HG03196 (cell line): Measurements from ENCODE around the gene INHBE.
A peak's percentile ranks its signal among the peaks of the same experiment; 100 is the strongest.
"Not testable (repeated sequence)": the region's sequence is repeated elsewhere in the genome, so short reads cannot be mapped to it uniquely, and the experiment has no call there.

Experiments used
- ATAC-seq: cut with Tn5 transposase; IDR thresholded peaks from one replicate; pipeline ENCODE4 v1.9.1; 2021; ENCODE audit not compliant: unreplicated experiment

INHBE gene, protein sequence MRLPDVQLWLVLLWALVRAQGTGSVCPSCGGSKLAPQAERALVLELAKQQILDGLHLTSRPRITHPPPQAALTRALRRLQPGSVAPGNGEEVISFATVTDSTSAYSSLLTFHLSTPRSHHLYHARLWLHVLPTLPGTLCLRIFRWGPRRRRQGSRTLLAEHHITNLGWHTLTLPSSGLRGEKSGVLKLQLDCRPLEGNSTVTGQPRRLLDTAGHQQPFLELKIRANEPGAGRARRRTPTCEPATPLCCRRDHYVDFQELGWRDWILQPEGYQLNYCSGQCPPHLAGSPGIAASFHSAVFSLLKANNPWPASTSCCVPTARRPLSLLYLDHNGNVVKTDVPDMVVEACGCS

DNA sequence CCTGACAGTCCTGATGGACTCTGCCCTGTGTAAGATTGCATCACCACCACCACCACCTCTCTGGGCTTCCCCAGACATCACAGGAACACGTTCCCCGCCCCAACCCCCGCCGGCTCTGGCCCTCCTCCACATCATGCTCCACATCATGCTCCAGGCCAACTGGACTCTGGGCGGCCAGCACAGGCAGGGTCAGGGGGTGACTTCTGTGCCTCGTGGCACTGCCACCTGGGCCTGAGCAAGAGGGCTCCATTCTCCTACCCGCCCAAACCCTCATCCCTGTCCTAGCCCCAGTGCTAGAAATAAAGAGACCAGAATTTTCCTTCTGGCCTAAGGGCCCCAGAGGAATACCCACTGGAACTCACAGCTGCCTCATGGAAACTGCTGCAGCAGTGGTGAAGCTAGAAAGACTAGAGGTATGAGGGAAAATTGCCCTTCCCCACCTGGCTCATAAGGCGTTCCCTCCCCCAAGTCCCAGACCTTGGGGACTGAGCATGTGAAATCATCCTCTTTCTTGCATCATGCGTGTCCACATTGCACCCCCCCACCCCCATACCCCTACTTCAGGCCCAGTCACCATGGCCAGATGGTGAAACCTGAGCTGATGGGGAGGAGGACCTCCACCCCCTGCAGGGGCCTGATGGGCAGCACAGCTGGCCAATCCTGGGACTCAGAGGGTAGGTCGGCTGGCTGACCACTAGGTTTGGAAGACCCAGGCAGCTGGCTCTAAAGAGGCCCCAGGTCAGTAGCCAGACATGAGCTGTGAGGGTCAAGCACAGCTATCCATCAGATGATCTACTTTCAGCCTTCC lies at the start of gene INHBE:
INHBE (plus strand) TSS at position 742 of the 808 bp plus-strand sequence. CDS start 230 bp downstream, outside the sequence.
- ATAC-seq = no peak

DNA sequence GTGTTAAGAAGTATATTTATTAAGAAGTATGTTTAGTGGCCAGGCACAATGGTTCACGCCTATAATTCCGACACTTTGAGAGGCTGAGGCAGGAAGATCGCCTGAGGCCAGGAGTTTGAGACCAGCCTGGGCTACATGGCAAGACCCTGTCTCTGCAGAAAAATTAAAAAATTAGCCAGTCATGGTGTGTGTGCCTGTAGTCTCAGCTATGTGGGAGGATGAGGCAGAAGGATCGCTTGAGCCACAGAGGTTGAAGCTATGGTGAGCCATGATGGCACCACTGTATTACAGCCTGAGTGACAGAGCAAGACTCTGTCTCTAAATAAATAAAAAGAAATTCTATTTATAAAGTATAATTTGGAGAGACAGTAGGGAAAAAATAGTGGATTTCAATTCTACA lies 44.6 kb upstream of the INHBE start:
- no peak for ATAC-seq

DNA sequence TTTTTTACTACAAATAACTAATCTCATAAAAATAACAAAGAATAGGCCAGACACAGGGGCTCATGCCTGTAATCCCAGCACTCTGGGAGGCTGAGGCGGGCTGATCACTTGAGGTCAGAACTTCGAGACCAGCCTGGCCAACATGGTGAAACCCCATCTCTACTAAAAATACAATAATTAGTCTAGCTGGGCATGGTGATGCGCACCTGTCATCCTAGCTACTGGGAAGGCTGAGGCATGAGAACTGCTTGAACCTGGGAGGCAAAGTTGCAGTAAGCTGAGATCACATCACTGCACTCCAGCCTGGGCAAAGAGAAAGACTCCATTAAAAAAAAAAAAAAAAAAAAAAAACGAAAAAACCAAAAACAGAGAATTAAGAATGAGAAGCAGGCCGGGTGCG lies 40.9 kb upstream of the INHBE start:
- not testable (repeated sequence) for ATAC-seq

DNA sequence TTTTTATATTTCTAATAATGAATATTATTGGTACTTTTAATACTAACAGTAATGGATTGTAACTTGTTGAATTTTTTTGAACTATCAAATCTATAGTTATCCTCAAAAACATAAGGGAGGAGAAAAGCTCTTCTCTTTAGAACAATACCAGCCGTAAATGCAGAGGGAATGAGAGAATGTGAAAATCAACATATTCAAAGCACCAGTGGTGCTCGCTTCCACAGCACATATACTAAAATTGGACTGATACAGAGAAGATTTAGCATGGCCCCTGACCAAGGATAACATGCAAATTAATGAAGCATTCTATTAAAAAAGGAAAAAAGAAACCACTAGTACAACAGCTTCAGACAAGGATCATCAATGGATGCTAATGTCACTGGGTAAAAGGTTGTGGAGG lies 40.0 kb upstream of the INHBE start:
- no peak for ATAC-seq

DNA sequence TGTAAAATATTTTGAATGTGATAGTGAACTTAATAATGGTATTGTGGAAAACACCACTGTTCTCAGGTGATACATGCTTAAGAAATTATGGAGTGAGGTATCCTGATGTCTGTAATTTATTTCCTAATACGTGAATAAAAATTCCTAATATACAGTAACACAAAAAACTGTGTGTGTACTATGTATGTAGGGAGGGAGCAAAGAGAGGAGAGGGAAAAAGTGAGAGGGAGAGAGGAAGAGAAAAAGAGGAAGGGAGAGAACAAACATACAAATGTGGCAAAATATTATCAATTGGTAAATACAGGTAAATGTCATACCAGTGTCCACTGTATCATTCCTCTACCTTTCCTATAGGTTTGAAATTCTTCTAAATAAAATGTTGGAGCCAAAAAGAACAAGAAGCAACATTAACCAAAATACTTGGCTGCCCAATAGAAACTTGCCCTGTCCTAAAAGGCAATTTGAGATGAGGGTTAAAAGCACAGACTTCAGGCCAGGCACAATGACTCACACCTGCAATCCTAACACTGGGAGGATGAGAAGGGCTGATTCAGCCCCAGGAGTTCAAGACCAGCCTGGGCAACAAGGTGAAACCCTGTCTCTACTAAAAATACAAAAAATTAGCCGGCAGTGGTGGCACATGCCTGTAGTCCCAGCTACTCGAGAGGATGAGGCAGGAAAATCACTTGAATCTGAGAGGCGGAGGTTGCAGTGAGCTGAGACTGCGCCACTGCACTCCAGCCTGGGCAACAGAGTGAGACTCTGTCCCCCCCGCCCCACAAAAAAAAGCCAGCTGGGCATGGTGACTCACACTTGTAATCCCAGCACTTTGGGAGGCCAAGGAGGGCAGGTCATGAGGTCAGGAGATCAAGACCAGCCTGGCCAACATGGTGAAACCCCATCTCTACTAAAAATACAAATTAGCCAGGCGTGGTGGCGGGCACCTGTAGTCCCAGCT lies 38.8 kb upstream of the INHBE start:
- no peak for ATAC-seq

DNA sequence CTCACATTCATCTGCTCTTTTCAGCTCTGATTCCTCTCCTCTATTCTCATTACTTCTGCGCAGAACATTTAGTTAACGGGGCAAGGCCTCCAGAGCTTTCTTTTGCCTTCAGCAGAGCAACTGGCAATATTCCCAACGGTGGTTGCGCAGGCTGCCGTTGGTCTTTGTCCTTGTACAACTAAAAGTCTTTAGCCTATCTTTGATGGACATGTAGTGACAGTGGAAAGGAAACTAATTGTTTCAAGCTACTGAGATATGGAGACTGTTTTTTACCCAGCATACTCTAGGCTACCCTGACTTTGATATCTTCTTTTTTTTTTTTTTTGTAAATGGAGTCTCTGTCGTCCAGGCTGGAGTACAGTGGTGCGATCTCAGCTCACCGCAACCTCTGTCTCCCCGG lies 36.9 kb upstream of the INHBE start:
- no peak for ATAC-seq

DNA sequence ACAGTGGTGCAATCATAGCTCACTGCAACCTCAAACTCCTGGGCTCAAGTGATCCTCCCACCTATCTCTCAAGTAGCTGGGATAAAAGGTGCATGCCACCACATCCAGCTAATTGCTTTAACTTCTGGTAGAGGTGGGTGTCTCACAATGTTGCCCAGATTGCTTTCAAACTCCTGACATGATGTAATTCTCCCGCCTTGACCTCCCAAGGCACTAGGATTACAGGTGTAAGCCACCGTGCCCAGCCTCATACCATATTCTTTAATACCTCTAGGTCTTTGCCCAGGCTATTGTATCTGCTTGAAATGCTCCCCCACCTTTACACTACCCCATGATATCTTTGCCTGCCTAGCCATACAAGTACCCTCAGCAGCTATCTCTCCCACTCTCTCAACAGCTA lies 35.6 kb upstream of the INHBE start:
- no peak for ATAC-seq

DNA sequence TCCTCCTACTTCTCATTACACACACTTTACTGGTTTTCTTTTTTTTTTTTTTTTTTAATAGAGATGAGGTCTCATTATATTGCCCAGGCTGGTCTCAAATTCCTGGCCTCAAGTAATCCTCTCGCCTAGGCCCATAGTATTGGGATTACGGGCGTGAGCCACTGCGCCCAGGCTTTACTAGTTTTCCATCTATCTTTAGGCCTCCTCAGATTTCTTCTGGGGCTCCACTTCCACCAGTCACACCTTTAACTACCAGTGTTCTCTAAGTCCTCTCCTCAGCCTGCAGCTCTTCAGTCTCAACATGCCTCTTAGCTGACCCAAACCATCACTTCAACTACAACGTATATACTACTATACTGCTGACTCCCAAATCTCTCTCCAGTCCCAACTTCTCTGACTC lies 34.6 kb upstream of the INHBE start:
- ATAC-seq = no peak

DNA sequence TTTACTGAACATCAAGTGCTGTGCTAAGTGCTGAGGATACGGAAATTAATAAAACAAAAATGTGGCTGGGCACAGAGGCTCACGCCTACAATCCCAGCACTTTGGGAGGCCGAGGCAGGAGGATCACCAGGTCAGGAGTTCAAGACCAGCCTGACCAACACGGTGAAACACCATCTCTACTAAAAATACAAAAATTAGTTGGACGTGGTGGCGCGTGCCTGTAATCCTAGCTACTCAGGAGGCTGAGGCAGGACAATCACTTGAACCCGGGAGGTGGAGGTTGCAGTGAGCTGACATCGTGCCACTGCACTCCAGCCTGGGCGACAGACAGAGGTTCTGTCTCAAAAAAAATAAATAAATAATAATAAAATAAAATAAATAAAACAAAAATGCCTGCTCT lies 28.2 kb upstream of the INHBE start:
- not testable (repeated sequence) for ATAC-seq

DNA sequence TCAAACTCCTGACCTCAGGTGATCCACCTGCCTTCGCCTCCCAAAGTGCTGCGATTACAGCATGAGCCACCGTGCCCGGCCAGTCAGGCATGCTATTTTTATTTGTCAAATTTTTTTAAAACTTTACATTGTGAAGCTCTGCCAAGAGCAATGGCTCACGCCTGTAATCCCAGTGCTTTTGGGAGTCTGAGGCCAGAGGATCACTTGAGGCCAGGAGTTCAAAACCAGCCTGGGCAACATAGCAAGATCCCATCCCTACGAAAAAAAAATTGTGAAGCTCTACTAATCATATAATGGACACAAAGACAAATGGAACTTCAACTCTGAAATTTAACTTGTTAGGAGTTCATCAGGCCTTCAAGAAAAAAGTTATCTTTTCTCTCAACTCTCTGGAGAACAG lies 26.1 kb upstream of the INHBE start:
- ATAC-seq = no peak

DNA sequence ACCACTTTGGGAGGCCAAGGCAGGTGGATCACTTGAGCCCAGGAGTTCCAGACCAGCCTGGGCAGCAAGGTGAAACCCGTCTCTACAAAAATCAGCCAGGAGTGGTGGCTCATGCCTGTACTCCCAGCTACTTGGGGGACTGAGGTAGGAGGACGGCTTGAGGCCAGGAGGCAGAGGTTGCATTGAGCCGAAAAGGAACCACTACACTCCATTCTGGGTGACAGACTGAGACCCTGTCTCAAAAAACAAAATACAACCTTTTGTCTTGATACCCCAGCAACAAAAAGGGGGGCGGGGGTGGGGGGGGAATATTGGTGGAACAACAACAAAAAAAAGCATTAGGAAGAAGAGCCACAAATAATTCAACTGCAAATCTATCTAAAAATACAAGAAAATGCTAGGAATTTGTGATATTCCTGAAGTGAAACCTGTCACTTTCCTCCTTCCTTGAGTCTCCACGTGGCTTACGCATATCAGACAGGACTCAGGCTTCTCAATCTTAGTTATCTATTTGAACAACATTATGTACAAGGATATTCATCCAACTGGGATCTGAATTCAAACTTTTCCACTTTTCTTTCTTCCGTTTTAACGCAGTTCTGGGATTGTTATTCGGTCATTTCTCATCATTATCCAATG lies 25.5 kb upstream of the INHBE start:
- no peak for ATAC-seq

DNA sequence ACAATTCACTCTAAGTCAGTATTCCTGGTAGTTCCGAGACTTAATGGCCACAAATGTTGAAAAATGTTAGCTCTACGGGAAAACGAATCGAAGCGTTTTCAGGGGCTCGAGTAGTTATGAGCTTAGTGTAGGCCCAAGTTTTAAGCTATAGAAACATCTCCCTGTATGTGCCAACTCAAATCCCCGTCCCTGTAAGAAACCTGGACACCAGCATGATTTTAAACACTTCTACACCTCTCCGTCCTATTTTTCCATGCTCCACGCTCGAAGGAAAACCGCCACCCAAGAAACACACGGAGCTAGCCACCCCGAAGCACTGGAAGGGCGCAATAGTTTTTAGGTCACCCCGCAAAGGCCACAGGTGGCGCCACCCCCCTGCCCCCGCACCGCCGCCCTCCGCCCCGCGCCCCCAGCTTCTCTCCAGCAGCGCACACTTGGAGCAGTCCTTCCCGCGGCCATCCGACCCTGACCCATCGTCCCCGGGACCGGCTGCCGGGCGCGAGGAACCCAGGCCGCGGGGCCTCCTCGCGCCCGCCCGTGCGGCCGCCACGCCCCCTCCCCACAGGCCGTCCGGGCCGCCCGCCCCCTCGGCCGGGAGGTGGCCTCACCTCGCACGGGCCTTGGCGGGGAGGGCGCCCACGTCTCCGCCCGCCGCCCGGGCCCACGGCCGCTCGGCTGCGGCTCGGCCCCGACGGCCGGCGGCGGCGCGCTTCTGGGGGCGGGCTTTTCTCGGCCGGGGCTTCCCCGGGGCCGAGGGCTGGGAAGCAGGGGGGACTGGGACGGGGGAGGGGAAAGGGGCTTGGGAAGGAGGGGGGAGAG lies 24.8 kb upstream of the INHBE start:
- ATAC-seq = peak; percentile 53

DNA sequence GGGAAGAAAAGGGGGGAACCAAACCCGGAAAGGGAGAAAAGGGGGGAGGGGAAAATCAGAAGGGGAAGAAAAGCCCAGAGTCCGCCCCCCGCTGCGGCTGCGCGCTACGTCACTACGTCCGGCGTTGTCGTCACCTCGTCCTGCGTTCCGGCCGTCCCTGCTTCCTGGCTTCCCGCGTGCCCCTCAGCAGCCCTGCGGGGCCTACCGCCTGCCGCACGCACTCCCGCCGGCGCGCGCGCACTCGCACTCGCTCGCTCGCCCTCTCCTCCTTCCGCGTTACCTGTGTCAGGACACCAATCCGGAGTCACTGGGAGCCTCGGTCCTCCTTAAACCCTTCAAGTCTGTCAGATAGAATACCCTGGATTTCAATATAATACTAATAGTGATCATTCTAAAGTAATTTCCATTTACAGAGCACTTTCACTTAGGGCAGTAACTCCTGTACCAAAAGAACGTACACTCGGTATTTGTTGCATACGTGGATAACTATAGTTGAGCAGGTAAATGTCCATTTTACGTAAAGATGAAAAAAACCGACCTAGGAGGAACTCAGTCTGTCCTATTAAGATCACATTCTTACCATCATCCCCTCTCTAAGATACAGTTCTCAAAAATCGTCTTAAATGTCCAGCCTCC lies 24.1 kb upstream of the INHBE start, which contains the start of gene R3HDM2:
R3HDM2 (minus strand) TSS at position 113 of the 636 bp plus-strand sequence. CDS start 120,615 bp downstream, outside the sequence.
- ATAC-seq = peak; percentile 87

DNA sequence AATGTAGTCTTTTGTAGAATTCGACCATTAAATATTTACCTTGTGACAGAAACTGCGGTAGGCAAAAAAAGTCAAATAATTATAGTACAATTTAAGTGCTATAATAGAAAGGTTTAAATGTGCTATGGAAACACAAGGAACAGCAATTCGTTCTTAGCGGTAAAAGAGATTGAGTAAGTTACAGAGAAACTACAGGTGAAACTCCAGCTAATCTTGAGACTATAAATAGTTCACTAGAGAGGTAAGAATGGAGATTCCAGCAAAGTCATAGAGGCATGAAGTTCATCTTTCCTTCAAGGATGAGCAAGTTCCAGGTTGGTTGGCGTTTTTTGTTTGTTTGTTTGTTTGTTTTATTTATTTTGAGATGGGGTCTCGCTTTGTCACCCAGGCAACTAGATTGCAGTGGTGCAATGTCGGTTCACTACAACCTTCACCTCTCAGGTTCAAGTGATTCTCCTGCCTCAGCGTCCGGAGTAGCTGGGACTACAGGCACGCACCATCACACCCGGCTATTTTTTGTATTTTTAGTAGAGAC lies 23.4 kb upstream of the INHBE start:
- ATAC-seq = no peak

DNA sequence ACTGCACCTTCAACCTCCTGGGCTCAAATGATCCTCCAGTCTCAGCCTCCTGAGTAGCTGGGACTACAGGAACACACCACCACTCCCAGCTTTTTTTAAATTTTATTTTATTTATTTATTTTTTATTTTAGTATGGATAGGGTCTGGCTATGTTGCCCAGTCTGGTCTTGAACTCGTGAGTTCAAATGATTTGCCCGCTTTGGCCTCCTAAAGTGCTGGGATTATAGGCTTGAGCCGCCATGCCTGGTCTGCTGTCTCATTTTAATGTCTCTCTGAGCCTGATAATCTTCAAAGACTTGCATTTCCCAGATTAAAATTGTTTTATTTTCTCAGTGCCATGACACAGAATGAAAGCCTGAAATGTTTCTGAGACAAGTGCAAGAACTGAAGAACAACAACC lies 21.7 kb upstream of the INHBE start:
- ATAC-seq = no peak

DNA sequence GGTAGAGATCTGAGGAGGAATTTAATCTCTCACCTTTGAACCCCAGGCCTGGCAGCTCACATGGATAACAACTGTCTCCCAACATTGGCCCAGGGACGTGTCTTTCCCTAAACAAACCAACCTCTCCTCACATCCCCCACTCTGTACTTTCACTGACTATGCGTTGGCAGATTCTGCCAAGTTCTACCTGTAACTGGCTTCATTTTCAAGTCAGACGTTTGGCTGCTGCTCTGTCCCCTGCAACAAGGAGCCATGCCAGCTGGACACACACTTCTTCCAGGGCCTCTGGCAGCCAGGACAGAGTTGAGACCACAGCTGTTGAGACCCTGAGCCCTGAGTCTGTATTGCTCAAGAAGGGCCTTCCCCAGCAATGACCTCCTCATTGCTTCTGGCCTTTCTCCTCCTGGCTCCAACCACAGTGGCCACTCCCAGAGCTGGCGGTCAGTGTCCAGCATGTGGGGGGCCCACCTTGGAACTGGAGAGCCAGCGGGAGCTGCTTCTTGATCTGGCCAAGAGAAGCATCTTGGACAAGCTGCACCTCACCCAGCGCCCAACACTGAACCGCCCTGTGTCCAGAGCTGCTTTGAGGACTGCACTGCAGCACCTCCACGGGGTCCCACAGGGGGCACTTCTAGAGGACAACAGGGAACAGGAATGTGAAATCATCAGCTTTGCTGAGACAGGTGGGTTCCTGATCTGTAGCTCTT lies 20.4 kb upstream of the INHBE start, which contains the start of gene INHBC:
INHBC (plus strand) TSS at position 268 of the 707 bp plus-strand sequence; CDS start at position 371, 103 bp downstream.
- ATAC-seq = no peak

DNA sequence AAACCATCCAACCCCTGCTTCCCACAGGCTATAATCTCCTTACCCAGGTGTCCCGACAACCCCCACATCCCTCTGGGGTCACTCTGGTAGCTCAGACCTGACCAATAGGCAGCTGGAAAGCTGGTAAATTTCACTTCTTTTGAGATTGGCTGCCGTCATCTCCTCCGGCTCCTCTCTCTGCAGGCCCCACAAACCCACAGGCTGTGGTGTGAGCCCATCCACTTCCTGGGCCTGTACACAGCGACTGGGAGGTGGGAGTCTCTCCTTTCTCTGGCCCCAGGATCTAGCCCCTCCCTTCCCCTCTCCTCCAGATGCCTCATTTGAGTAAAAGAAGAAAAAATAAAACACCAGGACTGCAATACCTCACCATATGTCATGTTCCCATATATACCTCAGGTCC lies 19.8 kb upstream of the INHBE start:
- no peak for ATAC-seq

DNA sequence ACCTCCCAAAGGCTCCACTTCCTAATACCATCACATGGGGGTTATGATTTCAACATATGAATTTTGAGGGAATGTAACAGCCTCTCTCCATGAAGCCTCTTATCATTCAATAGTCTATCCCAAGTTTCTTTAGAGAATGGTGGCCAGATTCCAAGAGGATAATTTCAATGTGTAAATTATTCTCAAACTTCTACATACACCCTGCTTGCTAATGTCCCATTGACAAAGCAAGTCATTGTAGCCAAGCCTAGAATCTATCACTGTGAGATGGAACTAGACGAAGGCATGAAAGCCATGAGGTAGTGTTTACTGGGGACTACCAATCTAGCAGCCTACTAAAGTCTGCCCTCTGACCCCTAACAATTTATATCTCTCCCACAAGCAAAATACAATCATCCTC lies 16.7 kb upstream of the INHBE start:
- no peak for ATAC-seq
